Esophagus muscularis mucosa (tissue), 2 donors: ENCODE measurements around the gene DCTN5.

Experiments used
- EP300 ChIP-seq: sonication (generic); formaldehyde crosslinking; IDR thresholded peaks from one replicate; pipeline ENCODE4 v1.6.1; 2017; ENCODE audit warnings: antibody characterized with exemption
- POLR2A ChIP-seq: fragments of 450-650 bp; IDR thresholded peaks from one replicate; pipeline ENCODE4 v1.6.1; 2017; ENCODE audit warnings: antibody characterized with exemption, moderate library complexity, mild to moderate bottlenecking, low read depth

DNA sequence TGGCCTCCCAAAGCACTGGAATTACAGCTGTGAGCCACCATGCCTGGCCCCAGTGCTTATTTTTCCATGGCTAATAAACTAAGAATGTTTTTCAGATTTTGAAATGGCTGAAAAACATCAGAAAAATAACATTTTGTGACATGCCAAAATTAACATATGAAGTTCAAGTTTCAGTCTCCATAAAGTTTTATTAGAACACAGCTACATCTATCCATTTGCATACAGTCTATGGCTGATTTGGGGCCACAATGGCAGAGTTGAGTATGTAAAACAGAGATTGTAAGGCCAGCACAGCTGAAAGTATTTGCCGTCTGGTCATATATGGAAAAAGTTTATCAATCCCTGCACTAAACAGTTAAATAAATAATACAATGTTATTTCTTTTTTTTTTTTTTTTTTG lies 31.3 kb upstream of the DCTN5 start:
- TF ChIP-seq EP300 (no peak), POLR2A (no peak)
